ENCODE measurements around the gene SNAI1.

Gene SNAI1

GRCh38 chr20:49986049-49986448, 3.3 kb downstream of the SNAI1 start:
- H3K4me3 ChIP-seq (ENCODE audit: low read length) = no peak overlapping the region
- DNase-seq (ENCODE audit: low read depth) = no peak
- TF ChIP-seq CTCF (IDR thresholded peaks at IDR 0.05; ENCODE audit: insufficient read depth, low read depth, low read length, missing control alignments) = no peak

GRCh38 chr20:49987015-49987867, 4.5 kb downstream of the SNAI1 start:
- no peak for TF ChIP-seq CTCF (IDR thresholded peaks at IDR 0.05; ENCODE audit: insufficient read depth, low read depth, low read length, missing control alignments)
- no peak for DNase-seq (ENCODE audit: low read depth)
- no peak overlapping the region for H3K4me3 ChIP-seq (ENCODE audit: low read length)

GRCh38 chr20:49987868-49988690, 5.3 kb downstream of the SNAI1 start:
- no peak for TF ChIP-seq CTCF (IDR thresholded peaks at IDR 0.05; ENCODE audit: insufficient read depth, low read depth, low read length, missing control alignments)
- no peak overlapping the region for H3K4me3 ChIP-seq (ENCODE audit: low read length)
- no peak for DNase-seq (ENCODE audit: low read depth)

- no peak overlapping the region for H3K4me3 ChIP-seq (ENCODE audit: low read length)
- no peak for TF ChIP-seq CTCF (IDR thresholded peaks at IDR 0.05; ENCODE audit: insufficient read depth, low read depth, low read length, missing control alignments)
- DNase-seq (ENCODE audit: low read depth) = no peak
Observed at GRCh38 chr20:49989234-49990065, 6.7 kb downstream of the SNAI1 start.

- TF ChIP-seq CTCF (IDR thresholded peaks at IDR 0.05; ENCODE audit: insufficient read depth, low read depth, low read length, missing control alignments) = no peak
- DNase-seq (ENCODE audit: low read depth) = no peak
- no peak overlapping the region for H3K4me3 ChIP-seq (ENCODE audit: low read length)
Observed at GRCh38 chr20:49990271-49990720, 7.5 kb downstream of the SNAI1 start.

GRCh38 chr20:49993301-49993751, 10.5 kb downstream of the SNAI1 start:
- TF ChIP-seq CTCF (IDR thresholded peaks at IDR 0.05; ENCODE audit: insufficient read depth, low read depth, low read length, missing control alignments) = no peak
- DNase-seq (ENCODE audit: low read depth) = no peak
- H3K4me3 ChIP-seq (ENCODE audit: low read length) = no peak overlapping the region
